G401 (cell line): ENCODE measurements around the gene SERPINE3. TPM values are rescaled to one million over a fixed set of nuclear protein-coding genes. Genes with fewer than 3 reads are reported as not detected.

Source experiments
- total RNA-seq: library from RNA; depleted of rRNA; stranded (reverse); fragments of >200 nt; shearing (Covaris generic); gene quantifications from 2 replicates; pipeline ENCODE4 v1.2.3, GENCODE V29; 2014; rRNA removed

The SERPINE3 gene
- total RNA-seq, 1 experiment from 2014 or later = not detected

Other genes with a start within 250 kb of the SERPINE3 start
- not detected in 2 replicates for gene C13orf42, start 228.4 kb upstream of the SERPINE3 start, total RNA-seq
- gene FAM124A, start 117.3 kb upstream of the SERPINE3 start, total RNA-seq = 0.49 and 0.95 TPM in 2 replicates
- gene INTS6, start 113.3 kb downstream of the SERPINE3 start, total RNA-seq = 27.4 and 32.3 TPM in 2 replicates
- gene WDFY2, start 244.8 kb downstream of the SERPINE3 start, total RNA-seq = 2.6 and 4.1 TPM in 2 replicates